SIG-M5 (cell line): ENCODE measurements around the gene SCCPDH.
"Not testable (repeated sequence)": the region's sequence is repeated elsewhere in the genome, so short reads cannot be mapped to it uniquely, and the experiment has no call there.

ENCODE experiments used
- DNase-seq: peaks from one replicate; lab custom pipeline; 2025; lab: John Stamatoyannopoulos, UW

The SCCPDH gene

GRCh38 chr1:246801241-246802020 is 77.2 kb downstream of the SCCPDH start:
- no peak for DNase-seq

- DNase-seq = no peak
Measured at GRCh38 chr1:246803373-246803772, 79.2 kb downstream of the SCCPDH start.

- no peak for DNase-seq
Measured at GRCh38 chr1:246803883-246804282, 79.7 kb downstream of the SCCPDH start.

GRCh38 chr1:246805135-246805716 is 81.0 kb downstream of the SCCPDH start:
- no peak for DNase-seq

GRCh38 chr1:246809473-246809872 is 85.3 kb downstream of the SCCPDH start:
- no peak for DNase-seq

GRCh38 chr1:246811985-246812384 is 87.8 kb downstream of the SCCPDH start:
- no peak for DNase-seq

- not testable (repeated sequence) for DNase-seq
Measured at GRCh38 chr1:246813325-246813724, 89.1 kb downstream of the SCCPDH start.

- no peak for DNase-seq
Measured at GRCh38 chr1:246814890-246815289, 90.7 kb downstream of the SCCPDH start.

GRCh38 chr1:246815693-246816270 is 91.6 kb downstream of the SCCPDH start:
- no peak for DNase-seq
